CD4-positive, alpha-beta T cell (primary cell): Measurements from ENCODE around the gene KCNC1. TPM values are rescaled to one million over a fixed set of nuclear protein-coding genes. Genes with fewer than 3 reads are reported as not detected.

Experiments used
- ATAC-seq: fragments of 200-7000 bp; cut with Tn5 transposase; one replicate; pipeline ENCODE4 v1.10.0; 2022; ENCODE audit warnings: mild to moderate bottlenecking; ENCODE audit not compliant: poor library complexity
- CTCF ChIA-PET: fragments of 350-600 bp; sonication (Branson Sonifier 250); formaldehyde crosslinking; loops from one replicate; lab custom pipeline; 2021; ENCODE audit warnings: antibody characterized with exemption, inconsistent platforms; lab: Charles Lee
- POLR2A ChIA-PET: fragments of 350-600 bp; sonication (Branson Sonifier 250); formaldehyde crosslinking; loops from one replicate; lab custom pipeline; 2021; ENCODE audit warnings: antibody characterized with exemption, inconsistent platforms; lab: Charles Lee
- DNase-seq, 14 experiments: peaks; one replicate each; pipeline ENCODE4 v3.0.0-alpha.2; 2013 to 2020; ENCODE audit warnings: mixed read lengths in 2 of 14
- H3K27ac ChIP-seq, 2 donors: one replicate each; pipeline versions ENCODE4 v1.5.1 to v1.7.0; 2013; ENCODE audit warnings: low read length in 2 of 2, low read depth in 1 of 2, mild to moderate bottlenecking in 1 of 2
- H3K27me3 ChIP-seq, 2 experiments: 1 replicate in 1 of 2; 2 replicates in 1 of 2; pipeline versions ENCODE4 v1.6.1 to v1.7.0; 2013; ENCODE audit warnings: low read length in 2 of 2, control low read depth in 1 of 2, mild to moderate bottlenecking in 1 of 2, moderate library complexity in 1 of 2; ENCODE audit not compliant: insufficient read depth in 2 of 2, control insufficient read depth in 1 of 2
- H3K36me3 ChIP-seq: one replicate; pipeline ENCODE4 v1.6.1; 2013; ENCODE audit warnings: low read length, control low read depth; ENCODE audit not compliant: insufficient read depth
- H3K4me1 ChIP-seq: one replicate; pipeline ENCODE4 v1.6.1; 2013; ENCODE audit warnings: low read length, control low read depth; ENCODE audit not compliant: insufficient read depth
- H3K4me3 ChIP-seq: one replicate; pipeline ENCODE4 v1.5.1; 2013; ENCODE audit warnings: mild to moderate bottlenecking, low read length, moderate library complexity
- H3K9me3 ChIP-seq, 2 experiments: 1 replicate in 1 of 2; 2 replicates in 1 of 2; pipeline versions ENCODE4 v1.6.1 to v1.7.0; 2013; ENCODE audit warnings: low read length in 2 of 2, mild to moderate bottlenecking in 2 of 2, control low read depth in 1 of 2, moderate library complexity in 1 of 2; ENCODE audit not compliant: control insufficient read depth in 1 of 2, insufficient read depth in 1 of 2
- H3K27ac Mint-ChIP-seq: one replicate; pipeline ENCODE4 v1.8.0; 2020; ENCODE audit warnings: mixed read lengths
- H3K27me3 Mint-ChIP-seq: one replicate; pipeline ENCODE4 v1.8.0; 2021; ENCODE audit warnings: mixed read lengths
- H3K36me3 Mint-ChIP-seq: one replicate; pipeline ENCODE4 v1.8.0; 2021; ENCODE audit warnings: low read depth, mixed read lengths
- H3K4me1 Mint-ChIP-seq: one replicate; pipeline ENCODE4 v1.8.0; 2021; ENCODE audit warnings: low read depth, mixed read lengths
- H3K4me3 Mint-ChIP-seq: one replicate; pipeline ENCODE4 v1.8.0; 2020; ENCODE audit warnings: mild to moderate bottlenecking, mixed read lengths
- H3K9me3 Mint-ChIP-seq: one replicate; pipeline ENCODE4 v1.8.0; 2020; ENCODE audit warnings: mixed read lengths
- CTCF ChIP-seq: fragments of 200-600 bp; IDR thresholded peaks from one replicate; pipeline ENCODE4 v1.8.0; 2022; ENCODE audit warnings: antibody characterized with exemption, mild to moderate bottlenecking
- intact Hi-C, 2 experiments: fragments of 100-400 bp; cut with DNase I in 1 of 2; cut with micrococcal nuclease in 1 of 2; formaldehyde crosslinking; loops; one replicate each; pipeline versions ENCODE4 v1.15.1 to v1.9.0; 2023 to 2025; cut with DNase I, micrococcal nuclease
- total RNA-seq, 174 experiments: library from RNA in 2 of 174; stranded (reverse) in 2 of 174; gene quantifications; one replicate each; pipeline ENCODE4 v1.2.3 and lab custom pipeline; 2021 to 2026

Gene KCNC1
- total RNA-seq, 2 experiments from 2014 or later, result not detected

- no peak overlapping the region for H3K4me3 Mint-ChIP-seq
- no peak for ATAC-seq
- intact Hi-C loops, result no loop called here
- Histone ChIP-seq H3K27me3 (no peaks in the 10 kb centered on the region), H3K4me3 (no peak overlapping the region), H3K36me3 (peaks cover 2% of the 10 kb centered on the region), H3K4me1 (no peaks in the 10 kb centered on the region), H3K27ac (no peak overlapping the region), H3K9me3 (no peaks in the 10 kb centered on the region)
- ChIA-PET POLR2A (no interaction called here), CTCF (no interaction called here)
- no peaks in the 10 kb centered on the region for H3K27me3 Mint-ChIP-seq
- no peaks in the 10 kb centered on the region for H3K9me3 Mint-ChIP-seq
- no peak for TF ChIP-seq CTCF
- H3K27ac Mint-ChIP-seq, result no peak overlapping the region
- peaks cover 8% of the 10 kb centered on the region for H3K36me3 Mint-ChIP-seq
- DNase-seq, result no peak
- no peaks in the 10 kb centered on the region for H3K4me1 Mint-ChIP-seq
These were observed 63.7 kb downstream of the KCNC1 start for GRCh38 chr11:17798253-17798652.

GRCh38 chr11:17798716-17799115 lies 64.1 kb downstream of the KCNC1 start:
- H3K4me3 ChIP-seq, result no peak overlapping the region
- peaks cover 2% of the 10 kb centered on the region for H3K36me3 ChIP-seq
- POLR2A ChIA-PET, result no interaction called here
- H3K4me1 ChIP-seq, result no peaks in the 10 kb centered on the region
- no peaks in the 10 kb centered on the region for H3K9me3 Mint-ChIP-seq
- intact Hi-C loops, result no loop called here
- H3K27ac Mint-ChIP-seq, result no peak overlapping the region
- H3K9me3 ChIP-seq, result no peaks in the 10 kb centered on the region
- TF ChIP-seq CTCF, result no peak
- H3K27me3 Mint-ChIP-seq, result no peaks in the 10 kb centered on the region
- peaks cover 8% of the 10 kb centered on the region for H3K36me3 Mint-ChIP-seq
- H3K4me3 Mint-ChIP-seq, result no peak overlapping the region
- no peaks in the 10 kb centered on the region for H3K27me3 ChIP-seq
- no peak overlapping the region for H3K27ac ChIP-seq
- CTCF ChIA-PET, result no interaction called here
- no peak for DNase-seq
- no peaks in the 10 kb centered on the region for H3K4me1 Mint-ChIP-seq
- ATAC-seq, result no peak

- ChIA-PET POLR2A (no interaction called here), CTCF (no interaction called here)
- Mint-ChIP-seq H3K9me3 (no peaks in the 10 kb centered on the region), H3K4me3 (no peak overlapping the region), H3K4me1 (no peaks in the 10 kb centered on the region), H3K27ac (no peak overlapping the region), H3K27me3 (no peaks in the 10 kb centered on the region), H3K36me3 (peaks cover 8% of the 10 kb centered on the region)
- DNase-seq (no peak), ATAC-seq (no peak)
- H3K27me3 ChIP-seq, result no peaks in the 10 kb centered on the region
- no peak for TF ChIP-seq CTCF
- H3K4me3 ChIP-seq, result no peak overlapping the region
- H3K27ac ChIP-seq, result no peak overlapping the region
- no peaks in the 10 kb centered on the region for H3K4me1 ChIP-seq
- intact Hi-C loops, result no loop called here
- H3K9me3 ChIP-seq, result no peaks in the 10 kb centered on the region
- H3K36me3 ChIP-seq, result peaks cover 2% of the 10 kb centered on the region
These were observed 64.6 kb downstream of the KCNC1 start for GRCh38 chr11:17799147-17799546.
